Measurements from ENCODE around the gene SYT12.
"Not testable (repeated sequence)": the region's sequence is repeated elsewhere in the genome, so short reads cannot be mapped to it uniquely, and the experiment has no call there.

- not testable (repeated sequence) for TF ChIP-seq POLR2AphosphoS5 (IDR thresholded peaks at IDR 0.05; ENCODE audit: low read depth, low read length); POLR2A (IDR thresholded peaks at IDR 0.05; ENCODE audit: low read depth, low read length); POU2F2 (IDR thresholded peaks at IDR 0.05; ENCODE audit: low read depth, low read length); PAX5 (IDR thresholded peaks at IDR 0.05; ENCODE audit: insufficient read depth, low read length, severe bottlenecking); SPI1 (IDR thresholded peaks at IDR 0.05; ENCODE audit: low read depth, low read length)
Observed at GRCh38 chr11:67005200-67005599, 17.7 kb upstream of the SYT12 start.

Data from GM12891 (cell line).